Stimulated activated CD4-positive, alpha-beta T cell treated with anti-CD3 and anti-CD28 coated beads, Interleukin-4, amount 100 ng/mL, for 1 hour (primary cell): ENCODE results near the gene MICALL1.
"Not testable (repeated sequence)": the region's sequence is repeated elsewhere in the genome, so short reads cannot be mapped to it uniquely, and the experiment has no call there.

Experiments used
- DNase-seq: peaks from one replicate; pipeline ENCODE4 v3.0.0-alpha.2; 2020

MICALL1 gene

DNA sequence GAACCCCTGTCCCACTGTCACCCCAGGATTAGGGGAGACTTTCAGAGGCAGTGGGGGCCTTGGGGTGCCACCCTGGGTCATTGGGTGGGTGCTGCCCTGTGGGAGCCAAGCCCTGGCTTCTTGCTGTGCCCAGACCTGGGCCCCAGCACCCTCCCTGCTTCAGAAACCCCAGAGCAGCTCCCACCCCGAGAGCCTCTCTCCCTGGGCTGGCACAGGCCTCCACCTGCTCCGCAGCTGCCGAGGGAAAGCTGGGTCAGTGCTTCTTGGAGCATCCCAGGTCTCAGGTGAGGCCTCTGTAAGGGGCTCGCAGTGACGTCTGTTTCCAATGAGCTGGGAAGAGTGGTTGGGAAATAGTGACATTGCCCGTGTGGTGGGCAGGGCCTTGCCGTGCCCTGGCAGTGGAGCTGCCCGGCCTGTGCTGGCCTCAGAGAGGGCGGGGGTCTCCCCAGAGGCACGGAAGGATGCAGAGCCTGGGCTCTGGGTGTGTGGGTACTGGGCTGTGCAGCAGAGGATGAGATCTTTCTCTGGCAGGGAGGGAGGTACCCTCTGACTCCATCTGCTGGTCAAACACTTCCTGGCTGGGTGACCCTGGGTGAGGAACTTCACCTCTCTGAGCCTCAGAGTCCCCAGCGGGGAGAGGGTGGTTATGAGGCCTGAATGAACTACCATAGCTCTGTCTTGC, 24.3 kb downstream of the MICALL1 start:
- DNase-seq: no peak

DNA sequence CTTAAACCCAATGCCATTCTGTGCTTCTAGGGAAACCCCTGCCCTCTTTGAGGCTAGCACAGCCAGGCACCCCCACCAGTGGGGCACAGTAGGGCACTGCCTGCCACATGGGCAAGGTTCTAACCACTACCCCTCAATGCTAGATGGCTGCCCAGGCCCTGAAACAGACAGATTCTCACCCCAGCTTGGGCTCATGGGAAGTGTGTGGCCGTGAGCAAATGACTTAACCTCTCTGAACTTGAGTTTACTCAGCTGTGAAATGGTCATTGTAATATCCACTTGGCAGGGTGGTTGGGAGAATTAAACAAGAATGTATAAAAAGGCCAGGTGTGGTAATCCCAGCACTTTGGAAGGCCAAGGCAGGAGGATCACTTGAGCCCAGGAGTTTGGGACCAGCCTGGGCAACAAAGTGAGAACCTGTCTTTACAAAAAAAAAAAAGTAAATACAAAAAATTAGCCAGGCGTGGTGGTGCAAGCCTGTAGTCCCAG, 24.9 kb downstream of the MICALL1 start:
- DNase-seq: no peak

DNA sequence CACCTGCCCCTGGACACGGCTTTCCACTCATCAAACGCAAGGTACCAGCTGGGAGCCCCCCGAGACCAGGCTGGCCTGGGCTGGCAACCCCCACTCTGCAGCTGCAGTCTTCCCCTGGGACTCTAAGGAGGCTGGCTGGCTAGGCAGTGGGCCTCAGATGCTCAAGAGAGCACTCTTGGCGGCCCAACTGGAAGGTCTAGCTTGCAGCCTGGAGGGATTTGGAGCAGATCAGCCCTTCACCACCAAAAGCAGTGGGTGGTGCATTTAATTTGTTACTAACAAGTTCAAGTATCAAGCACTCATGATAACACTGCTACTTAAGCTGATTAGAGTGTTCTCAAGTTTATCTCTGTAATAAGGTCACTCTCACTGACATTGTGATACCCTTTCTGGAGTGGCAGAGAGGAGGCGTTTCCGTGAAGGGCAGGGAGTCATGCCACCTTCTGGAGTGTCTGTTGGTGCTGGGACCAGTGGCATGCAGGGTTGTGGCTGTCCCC, 25.8 kb downstream of the MICALL1 start:
- DNase-seq: no peak

DNA sequence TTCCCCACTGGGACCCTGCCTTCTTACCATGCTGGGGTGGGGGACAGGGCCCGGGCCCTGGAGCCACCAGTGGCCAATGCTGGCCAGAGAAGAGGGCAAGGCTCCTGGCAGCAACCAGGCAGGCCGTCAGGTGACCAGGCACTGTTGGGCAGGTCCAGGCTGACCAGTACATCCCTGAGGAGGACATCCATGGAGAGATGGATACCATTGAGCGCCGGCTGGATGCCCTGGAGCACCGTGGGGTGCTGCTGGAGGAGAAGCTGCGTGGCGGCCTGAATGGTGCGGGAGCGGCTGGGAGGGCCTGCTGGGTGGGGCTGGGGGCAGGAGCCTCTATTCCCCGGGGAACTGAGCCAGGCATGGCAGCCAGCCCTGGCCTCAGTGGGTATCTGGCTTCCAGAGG, 26.3 kb downstream of the MICALL1 start:
- DNase-seq: no peak

DNA sequence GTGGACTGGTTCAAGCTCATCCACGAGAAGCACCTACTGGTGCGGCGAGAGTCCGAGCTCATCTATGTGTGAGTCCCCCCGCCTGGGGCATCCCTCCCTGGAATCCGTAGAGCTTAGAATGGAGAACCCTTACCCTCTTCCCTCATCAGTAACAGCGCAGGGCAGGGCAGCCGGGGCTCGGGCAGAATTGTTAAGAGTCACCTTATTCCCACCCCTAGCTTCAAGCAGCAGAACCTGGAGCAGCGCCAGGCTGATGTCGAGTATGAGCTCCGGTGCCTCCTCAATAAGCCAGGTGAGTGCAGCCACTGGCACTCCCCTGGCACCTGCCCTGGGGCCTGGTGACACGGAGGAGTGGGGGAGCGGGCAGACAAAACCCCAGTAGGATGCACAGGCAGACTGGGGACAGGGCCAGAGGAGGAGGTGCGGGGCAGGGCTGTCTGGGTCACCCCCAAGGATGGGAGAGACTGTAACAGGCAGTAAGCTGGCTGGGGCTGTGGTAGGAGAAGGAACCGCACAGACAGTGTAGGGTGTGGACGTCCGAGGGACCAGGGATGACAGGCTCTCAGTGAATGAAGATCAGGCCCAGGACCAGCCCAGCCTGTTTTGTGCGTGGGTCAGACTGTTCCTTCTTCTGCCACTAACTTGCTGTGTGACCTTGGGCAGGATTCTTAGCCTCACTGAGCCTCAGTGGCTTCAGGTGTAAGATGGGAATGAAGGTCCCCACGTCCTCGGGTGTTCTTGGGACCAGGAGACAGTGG, 26.9 kb downstream of the MICALL1 start:
- DNase-seq: no peak

DNA sequence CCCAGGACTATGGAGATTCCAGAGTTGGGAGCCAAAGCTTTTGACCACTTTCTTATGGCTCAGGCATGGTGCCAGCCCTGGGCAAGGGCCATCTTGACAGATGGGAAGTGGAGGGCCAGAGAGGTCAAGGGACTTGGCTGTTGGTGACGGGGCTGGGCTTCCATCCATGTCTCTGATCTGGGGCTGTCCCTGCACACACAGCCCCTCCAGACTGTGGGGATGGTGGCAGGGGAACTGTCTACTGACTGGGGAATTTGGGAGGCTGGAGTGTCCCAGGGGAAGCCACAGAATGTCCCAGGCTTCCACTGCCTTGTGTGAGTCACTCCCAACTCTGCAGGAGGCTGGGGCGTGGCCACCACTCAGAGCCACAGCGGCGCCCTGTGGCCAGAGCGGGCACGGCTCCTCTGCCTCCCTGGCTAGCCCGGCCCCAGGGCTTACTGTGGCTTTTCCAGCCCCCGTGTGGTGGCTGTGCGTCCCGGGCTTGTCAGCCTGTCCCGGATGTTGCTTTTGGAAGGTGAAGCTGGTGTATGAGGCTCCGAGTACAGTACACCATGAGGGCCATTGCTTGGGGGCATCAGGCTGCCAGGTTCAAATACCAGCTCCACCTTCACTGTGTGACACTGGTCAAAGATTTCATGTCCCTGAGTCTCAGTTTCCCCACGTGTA, 27.7 kb downstream of the MICALL1 start:
- peak; percentile 83 for DNase-seq

DNA sequence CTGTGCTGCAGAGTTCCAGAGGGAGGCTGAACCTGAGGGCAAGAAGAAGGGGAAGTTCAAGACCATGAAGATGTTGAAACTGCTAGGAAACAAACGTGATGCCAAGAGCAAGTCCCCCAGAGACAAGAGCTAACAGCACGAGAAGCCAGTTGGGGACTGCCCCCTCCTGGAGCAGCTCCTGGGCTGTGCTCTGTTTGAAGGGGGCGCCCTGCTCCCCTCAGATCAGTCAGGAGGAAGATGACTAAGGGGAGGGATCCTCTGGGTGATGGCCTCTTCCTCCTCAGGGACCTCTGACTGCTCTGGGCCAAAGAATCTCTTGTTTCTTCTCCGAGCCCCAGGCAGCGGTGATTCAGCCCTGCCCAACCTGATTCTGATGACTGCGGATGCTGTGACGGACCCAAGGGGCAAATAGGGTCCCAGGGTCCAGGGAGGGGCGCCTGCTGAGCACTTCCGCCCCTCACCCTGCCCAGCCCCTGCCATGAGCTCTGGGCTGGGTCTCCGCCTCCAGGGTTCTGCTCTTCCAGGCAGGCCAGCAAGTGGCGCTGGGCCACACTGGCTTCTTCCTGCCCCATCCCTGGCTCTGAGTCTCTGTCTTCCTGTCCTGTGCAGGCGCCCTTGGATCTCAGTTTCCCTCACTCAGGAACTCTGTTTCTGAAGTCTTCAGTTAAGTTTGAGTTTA, 34.7 kb downstream of the MICALL1 start:
- DNase-seq: no peak

GRCh38 chr22:37942133-37942532, 36.0 kb downstream of the MICALL1 start:
- DNase-seq: no peak

DNA sequence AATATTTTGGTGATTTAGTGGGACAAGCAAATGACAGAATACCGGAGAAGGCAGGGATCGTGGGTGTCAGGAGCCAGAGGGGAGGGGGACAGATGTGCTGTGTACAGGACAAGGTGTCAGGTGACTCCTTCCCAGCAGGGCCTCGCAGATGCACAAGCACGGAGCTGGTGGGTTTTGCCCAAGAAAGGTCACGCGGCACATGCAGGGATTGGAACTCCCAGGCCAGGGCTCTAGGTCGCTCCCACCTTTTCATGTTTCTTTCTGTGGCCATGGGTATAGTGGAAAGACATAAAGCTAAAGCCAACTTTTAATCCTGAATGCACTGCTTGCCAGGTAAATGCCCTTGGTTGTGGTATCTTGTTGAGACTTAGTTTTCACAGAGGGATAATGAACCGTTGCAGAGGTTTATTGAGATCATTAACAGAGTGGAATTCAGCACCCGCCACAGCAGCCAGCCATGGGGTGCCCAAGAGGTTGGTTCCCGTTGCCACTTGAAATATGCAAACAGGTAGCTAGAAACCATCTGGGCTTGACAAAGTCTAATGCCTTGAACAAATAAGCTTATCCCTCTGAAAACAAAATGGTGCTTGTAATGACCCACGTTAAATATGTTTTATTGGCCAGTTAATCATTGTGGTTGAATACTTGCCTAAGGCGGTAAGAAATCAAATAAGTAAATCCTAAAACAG, 37.2 kb downstream of the MICALL1 start:
- DNase-seq: no peak

- DNase-seq: no peak
These were observed 37.7 kb downstream of the MICALL1 start for GRCh38 chr22:37943825-37944198.

DNA sequence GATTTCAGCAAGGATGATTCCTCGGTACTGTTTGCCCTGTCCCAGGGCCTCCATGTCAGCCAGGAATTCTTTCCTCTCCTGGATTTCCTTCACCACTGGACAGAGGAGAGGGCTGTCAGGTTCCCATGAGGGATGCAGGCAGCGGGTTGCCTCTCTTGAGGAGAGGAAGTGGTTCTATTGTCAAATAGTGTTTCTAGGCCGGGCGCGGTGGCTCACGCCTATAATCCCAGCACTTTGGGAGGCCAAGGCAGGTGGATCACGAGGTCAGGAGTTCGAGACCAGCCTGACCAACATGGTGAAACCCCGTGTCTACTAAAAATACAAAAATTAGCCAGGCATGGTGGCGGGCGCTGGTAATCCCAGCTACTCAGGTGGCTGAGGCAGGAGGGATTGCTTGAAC, 38.3 kb downstream of the MICALL1 start:
- not testable (repeated sequence) for DNase-seq

- not testable (repeated sequence) for DNase-seq
These were observed 41.2 kb downstream of the MICALL1 start for GRCh38 chr22:37947142-37947795.

GRCh38 chr22:37951305-37951704, 45.2 kb downstream of the MICALL1 start:
- DNase-seq: no peak

GRCh38 chr22:37952629-37953028, 46.5 kb downstream of the MICALL1 start:
- DNase-seq: not testable (repeated sequence)

DNA sequence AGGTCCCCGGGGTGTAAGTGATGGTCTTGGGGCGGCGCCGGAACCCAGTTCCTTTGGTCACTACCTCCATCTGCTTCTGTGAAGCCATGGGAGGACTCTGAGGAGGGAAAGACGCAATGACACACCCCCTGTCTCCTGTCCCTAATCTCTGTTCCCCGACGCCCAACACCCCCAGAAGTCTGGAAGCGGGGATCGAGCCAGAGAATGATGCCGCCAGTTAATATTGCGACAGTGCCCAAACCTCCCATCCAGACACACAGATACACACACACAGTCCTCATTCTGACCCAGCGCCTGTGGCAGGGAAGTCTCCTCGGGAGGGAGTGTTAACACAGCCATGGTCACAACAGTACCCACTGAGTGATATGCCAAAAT, 47.0 kb downstream of the MICALL1 start:
- DNase-seq: no peak

DNA sequence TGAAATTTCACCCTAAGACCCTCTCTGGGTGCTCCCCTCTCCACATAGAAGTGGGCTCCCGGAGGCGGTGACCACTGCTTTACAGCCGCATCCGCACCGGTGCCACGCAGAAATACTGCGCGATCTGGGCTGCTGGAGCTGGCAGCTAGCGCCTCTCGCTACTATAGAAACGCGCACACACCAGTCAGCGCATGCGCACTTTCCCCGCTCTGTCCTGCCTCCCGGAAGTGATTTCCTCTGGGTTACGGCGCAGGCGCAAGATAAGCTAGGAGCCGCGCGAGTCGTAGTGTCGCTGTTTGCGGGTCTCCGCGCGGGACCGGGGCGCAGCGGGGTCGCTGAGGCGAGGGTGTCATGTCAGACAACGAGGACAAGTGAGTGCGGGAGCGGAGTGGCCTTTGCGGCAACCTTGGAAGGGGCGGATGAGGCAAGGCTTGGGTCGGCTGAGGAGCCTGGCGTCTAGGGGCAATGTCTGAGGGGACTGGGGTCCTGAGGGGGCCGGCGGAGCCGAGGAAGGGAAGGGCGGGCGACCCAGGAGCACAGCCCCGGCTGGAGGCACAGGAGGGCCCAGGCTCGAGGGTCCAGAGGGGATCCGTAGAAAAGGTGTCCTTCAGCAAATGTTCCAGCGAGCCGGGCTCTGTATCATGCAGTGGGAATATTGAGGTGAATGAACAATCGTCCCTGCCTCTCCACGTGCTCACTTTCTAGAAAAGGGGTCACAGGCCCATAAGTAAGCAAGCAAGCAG, 47.5 kb downstream of the MICALL1 start, which contains the start of the genes C22orf23 and POLR2F:
TSS of gene C22orf23 (minus strand) at position 165 of the 743 bp plus-strand sequence. CDS start 452 bp downstream, outside the sequence.
TSS of gene POLR2F (plus strand) at position 263 of the 743 bp plus-strand sequence. CDS start at position 352, 89 bp downstream.
- DNase-seq: peak; percentile 96

DNA sequence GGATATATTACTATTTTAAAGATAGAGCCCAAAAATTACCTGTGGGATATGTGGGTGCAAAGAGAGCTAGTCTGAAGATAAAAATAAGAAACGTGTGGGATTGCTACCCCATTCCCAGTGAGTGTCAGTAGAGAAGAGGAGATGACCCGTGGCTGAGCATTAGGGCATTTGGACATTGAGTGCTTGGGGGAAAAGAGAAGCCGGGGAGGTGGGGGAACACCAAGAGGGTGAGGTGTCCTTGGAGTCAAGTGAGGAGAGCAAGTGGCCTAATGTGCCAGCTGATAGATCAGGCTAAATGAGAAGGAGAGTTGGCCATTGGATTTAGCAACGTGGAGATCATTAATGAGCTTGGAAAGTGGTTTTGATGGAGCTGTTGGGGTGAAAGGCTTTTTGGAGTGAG, 48.6 kb downstream of the MICALL1 start:
- DNase-seq: no peak

DNA sequence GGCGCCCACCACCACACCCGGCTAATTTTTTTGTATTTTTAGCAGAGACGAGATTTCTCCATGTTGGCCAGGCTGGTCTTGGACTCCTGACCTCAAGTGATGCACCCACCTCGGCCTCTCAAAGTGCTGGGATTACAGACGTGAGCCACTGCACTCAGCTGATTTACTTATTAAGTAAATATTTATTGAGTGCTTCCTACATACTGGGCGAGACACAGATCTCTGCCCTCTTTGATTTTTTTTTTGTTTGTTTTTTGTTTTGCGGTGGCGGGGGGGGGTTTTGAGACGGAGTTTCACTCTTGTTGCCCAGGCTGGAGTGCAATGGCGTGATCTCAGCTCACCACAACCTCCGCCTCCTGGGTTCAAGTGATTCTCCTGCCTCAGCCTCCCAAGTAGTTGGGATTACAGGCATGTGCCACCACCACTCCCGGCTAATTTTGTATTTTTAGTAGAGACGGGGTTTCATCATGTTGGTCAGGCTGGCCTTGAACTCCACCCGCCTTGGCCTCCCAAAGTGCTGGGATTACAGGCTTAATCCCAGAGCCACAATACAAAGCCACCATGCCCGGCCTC, 49.8 kb downstream of the MICALL1 start:
- DNase-seq: not testable (repeated sequence)

DNA sequence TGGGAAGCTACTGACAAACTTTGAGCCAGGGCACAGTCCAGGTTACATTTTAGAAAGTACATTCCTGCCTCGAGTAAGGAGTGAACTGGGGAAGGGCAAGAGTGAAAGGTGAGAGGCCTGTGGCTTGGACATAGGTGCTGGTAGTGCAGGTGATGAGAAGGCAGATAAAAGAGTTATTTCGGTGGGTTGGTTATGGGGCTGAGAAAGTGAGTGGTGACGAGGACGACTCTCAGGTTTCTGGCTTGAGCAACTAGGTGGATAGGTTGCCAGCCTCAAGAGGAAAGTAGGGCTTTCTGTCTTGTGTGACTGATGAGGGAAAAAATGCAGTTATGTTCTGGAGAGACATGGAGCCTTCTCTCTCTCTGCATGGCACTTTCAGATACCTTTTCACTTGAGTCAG, 51.1 kb downstream of the MICALL1 start:
- DNase-seq: no peak

DNA sequence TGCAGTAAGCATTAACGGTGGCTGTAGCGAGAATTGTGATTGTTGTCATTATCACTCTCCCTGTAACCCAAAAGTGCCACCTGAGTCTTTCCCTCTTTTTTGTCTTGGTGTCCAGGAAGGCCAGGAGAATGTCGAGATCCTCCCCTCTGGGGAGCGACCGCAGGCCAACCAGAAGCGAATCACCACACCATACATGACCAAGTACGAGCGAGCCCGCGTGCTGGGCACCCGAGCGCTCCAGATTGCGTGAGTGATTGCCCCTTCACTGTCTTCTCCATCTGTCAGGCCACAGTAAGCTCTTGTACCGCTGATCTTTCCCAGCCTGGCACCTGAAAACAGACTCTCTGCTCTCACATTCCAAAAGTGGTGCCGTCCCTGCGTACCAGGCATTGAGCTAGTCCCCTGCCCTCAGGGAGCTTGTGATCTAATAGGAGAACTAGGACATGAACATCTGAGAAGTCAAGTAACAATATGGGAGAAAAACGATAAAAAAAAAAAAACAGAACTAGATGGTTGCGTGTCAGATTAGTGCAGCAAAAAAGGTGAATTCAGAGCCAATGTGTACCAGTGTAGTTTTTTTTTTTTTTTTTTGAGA, 53.2 kb downstream of the MICALL1 start:
- no peak for DNase-seq
